ENCODE results near the gene KLHL24.

The KLHL24 gene

DNA sequence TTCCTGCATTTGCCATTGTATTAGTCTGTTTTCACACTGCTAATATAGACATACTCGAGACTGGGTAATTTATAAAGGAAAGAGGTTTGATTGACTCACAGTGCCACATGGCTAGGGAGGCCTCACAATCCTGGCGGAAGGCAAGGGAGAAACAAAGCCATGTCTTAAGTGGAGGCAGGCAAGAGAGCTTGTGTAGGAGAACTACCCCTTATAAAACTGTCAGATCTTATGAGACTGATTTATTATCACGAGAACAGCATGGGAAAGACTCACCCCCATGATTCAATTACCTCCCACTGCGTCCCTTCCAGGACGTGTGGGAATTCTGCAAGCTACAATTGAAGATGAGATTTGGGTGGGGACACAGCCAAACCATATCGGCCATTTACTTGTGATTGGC, 90.0 kb downstream of the KLHL24 start:
- H3K4me3 ChIP-seq (ENCODE audit: low read depth, low read length), result no peak overlapping the region
- TF ChIP-seq, protein P1, sequence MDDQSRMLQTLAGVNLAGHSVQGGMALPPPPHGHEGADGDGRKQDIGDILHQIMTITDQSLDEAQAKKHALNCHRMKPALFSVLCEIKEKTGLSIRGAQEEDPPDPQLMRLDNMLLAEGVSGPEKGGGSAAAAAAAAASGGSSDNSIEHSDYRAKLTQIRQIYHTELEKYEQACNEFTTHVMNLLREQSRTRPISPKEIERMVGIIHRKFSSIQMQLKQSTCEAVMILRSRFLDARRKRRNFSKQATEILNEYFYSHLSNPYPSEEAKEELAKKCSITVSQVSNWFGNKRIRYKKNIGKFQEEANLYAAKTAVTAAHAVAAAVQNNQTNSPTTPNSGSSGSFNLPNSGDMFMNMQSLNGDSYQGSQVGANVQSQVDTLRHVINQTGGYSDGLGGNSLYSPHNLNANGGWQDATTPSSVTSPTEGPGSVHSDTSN (CRISPR knock-in tag; IDR thresholded peaks at IDR 0.05), result no peak
- TF ChIP-seq ZFHX2 (tag by site-specific recombination; conservative IDR thresholded peaks at IDR 0.05) (peak; percentile 62), ZNF548 (tag by site-specific recombination; IDR thresholded peaks at IDR 0.05) (no peak), EGR2 (tag by site-specific recombination; IDR thresholded peaks at IDR 0.05; ENCODE audit: low read depth) (peak; percentile 55)
- POLR2A ChIA-PET, result no interaction called here
- CTCF ChIA-PET, result interaction anchor here (0.9 kb wide), 1 partner anchor 256 kb away, joined by 6 read pairs; no protein-coding TSS in a partner anchor
- no peak overlapping the region for H3K27ac ChIP-seq (ENCODE audit: extremely low read depth, low read depth, low read length)
- H3K9me3 ChIP-seq (ENCODE audit: control insufficient read depth, insufficient read depth, low read depth, low read length), result no peaks in the 10 kb centered on the region
- H3K36me3 ChIP-seq (ENCODE audit: control insufficient read depth in 2 of 2, insufficient read depth in 1 of 2, low read length in 2 of 2), result peaks cover 50 to 91% of the 10 kb centered on the region in 2 experiments
- H3K4me1 ChIP-seq (ENCODE audit: control insufficient read depth, insufficient read depth, low read length), result no peaks in the 10 kb centered on the region

DNA sequence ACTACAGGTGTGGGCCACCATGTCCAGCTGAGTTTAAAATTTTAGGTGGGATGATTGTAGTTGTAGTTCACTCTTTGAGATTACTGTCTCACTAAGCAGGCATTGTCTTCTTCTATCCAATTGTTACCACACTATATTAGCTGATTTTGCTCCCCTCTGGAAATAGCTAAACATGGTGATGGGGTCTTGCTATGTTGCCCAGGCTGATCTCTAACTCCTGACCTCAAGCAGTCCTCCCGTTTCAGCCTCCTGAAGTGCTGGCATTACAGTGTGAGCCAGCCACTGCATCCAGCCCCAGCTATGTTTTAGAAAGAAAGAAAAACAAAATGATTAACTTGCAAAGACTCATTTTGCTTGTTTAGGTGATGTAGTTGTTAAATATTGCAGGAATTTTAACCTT, 92.8 kb downstream of the KLHL24 start:
- Histone ChIP-seq H3K4me3 (ENCODE audit: low read depth, low read length) (no peak overlapping the region), H3K36me3 (ENCODE audit: control insufficient read depth in 2 of 2, insufficient read depth in 1 of 2, low read length in 2 of 2) (peaks cover 40 to 88% of the 10 kb centered on the region in 2 experiments), H3K9me3 (ENCODE audit: control insufficient read depth, insufficient read depth, low read depth, low read length) (no peaks in the 10 kb centered on the region), H3K4me1 (ENCODE audit: control insufficient read depth, insufficient read depth, low read length) (no peaks in the 10 kb centered on the region), H3K27ac (ENCODE audit: extremely low read depth, low read depth, low read length) (no peak overlapping the region)
- TF ChIP-seq ZNF121 (tag by site-specific recombination; IDR thresholded peaks at IDR 0.05), result peak; percentile 52; the same call in 1 of the 2 replicates
- TF ChIP-seq, protein P2, sequence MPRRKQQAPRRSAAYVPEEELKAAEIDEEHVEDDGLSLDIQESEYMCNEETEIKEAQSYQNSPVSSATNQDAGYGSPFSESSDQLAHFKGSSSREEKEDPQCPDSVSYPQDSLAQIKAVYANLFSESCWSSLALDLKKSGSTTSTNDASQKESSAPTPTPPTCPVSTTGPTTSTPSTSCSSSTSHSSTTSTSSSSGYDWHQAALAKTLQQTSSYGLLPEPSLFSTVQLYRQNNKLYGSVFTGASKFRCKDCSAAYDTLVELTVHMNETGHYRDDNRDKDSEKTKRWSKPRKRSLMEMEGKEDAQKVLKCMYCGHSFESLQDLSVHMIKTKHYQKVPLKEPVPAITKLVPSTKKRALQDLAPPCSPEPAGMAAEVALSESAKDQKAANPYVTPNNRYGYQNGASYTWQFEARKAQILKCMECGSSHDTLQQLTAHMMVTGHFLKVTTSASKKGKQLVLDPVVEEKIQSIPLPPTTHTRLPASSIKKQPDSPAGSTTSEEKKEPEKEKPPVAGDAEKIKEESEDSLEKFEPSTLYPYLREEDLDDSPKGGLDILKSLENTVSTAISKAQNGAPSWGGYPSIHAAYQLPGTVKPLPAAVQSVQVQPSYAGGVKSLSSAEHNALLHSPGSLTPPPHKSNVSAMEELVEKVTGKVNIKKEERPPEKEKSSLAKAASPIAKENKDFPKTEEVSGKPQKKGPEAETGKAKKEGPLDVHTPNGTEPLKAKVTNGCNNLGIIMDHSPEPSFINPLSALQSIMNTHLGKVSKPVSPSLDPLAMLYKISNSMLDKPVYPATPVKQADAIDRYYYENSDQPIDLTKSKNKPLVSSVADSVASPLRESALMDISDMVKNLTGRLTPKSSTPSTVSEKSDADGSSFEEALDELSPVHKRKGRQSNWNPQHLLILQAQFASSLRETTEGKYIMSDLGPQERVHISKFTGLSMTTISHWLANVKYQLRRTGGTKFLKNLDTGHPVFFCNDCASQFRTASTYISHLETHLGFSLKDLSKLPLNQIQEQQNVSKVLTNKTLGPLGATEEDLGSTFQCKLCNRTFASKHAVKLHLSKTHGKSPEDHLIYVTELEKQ (tag by site-specific recombination; IDR thresholded peaks at IDR 0.05; ENCODE audit: borderline replicate concordance), result no peak
- CTCF ChIA-PET, result interaction anchor here (0.6 kb wide), 2 partner anchors 25 to 1734 kb away, joined by 3 read pairs; no protein-coding TSS in a partner anchor
- POLR2A ChIA-PET, result no interaction called here

DNA sequence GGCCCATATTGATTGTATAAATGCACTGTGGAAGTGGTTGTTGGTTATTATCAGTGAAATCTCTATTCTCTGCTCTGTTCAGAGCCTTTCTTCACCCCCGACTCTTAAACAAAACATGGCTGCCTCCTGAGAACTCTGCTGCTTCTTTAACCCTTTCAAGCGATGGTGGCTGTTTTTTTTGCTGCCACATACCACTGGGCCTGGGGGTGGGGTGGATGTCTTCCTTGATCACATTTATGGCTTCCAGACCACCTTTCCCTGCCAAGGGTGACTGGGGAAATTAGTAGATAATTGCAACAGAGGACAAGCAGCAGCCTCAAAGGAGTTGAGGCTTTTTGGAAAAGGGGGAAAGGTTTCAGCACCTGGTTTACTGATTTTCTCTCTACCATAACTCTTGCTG, 94.9 kb downstream of the KLHL24 start:
- CTCF ChIA-PET, result interaction anchor here (0.6 kb wide), 1 partner anchor 171 kb away, joined by 3 read pairs; no protein-coding TSS in a partner anchor
- no peak for TF ChIP-seq HOXC10 (CRISPR knock-in tag; IDR thresholded peaks at IDR 0.05)
- no peak for TF ChIP-seq ZNF24 (tag by site-specific recombination; IDR thresholded peaks at IDR 0.05)
- TF ChIP-seq, protein P3, sequence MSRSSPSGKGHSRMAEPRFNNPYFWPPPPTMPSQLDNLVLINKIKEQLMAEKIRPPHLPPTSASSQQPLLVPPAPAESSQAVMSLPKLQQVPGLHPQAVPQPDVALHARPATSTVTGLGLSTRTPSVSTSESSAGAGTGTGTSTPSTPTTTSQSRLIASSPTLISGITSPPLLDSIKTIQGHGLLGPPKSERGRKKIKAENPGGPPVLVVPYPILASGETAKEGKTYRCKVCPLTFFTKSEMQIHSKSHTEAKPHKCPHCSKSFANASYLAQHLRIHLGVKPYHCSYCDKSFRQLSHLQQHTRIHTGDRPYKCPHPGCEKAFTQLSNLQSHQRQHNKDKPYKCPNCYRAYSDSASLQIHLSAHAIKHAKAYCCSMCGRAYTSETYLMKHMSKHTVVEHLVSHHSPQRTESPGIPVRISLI (tag by site-specific recombination; IDR thresholded peaks at IDR 0.05), result no peak
- no peak for TF ChIP-seq ZNF274 (IDR thresholded peaks at IDR 0.05; ENCODE audit: low read length)
- no peak for TF ChIP-seq ZNF274 (tag by site-specific recombination; IDR thresholded peaks at IDR 0.05; ENCODE audit: borderline replicate concordance)
- no peak for TF ChIP-seq ZNF600 (tag by site-specific recombination; IDR thresholded peaks at IDR 0.05)
- TF ChIP-seq, protein P4, sequence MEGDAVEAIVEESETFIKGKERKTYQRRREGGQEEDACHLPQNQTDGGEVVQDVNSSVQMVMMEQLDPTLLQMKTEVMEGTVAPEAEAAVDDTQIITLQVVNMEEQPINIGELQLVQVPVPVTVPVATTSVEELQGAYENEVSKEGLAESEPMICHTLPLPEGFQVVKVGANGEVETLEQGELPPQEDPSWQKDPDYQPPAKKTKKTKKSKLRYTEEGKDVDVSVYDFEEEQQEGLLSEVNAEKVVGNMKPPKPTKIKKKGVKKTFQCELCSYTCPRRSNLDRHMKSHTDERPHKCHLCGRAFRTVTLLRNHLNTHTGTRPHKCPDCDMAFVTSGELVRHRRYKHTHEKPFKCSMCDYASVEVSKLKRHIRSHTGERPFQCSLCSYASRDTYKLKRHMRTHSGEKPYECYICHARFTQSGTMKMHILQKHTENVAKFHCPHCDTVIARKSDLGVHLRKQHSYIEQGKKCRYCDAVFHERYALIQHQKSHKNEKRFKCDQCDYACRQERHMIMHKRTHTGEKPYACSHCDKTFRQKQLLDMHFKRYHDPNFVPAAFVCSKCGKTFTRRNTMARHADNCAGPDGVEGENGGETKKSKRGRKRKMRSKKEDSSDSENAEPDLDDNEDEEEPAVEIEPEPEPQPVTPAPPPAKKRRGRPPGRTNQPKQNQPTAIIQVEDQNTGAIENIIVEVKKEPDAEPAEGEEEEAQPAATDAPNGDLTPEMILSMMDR (tag by site-specific recombination; IDR thresholded peaks at IDR 0.05), result no peak
- TF ChIP-seq ZNF266 (tag by site-specific recombination; IDR thresholded peaks at IDR 0.05; ENCODE audit: low read depth), result no peak
- TF ChIP-seq, protein P5, sequence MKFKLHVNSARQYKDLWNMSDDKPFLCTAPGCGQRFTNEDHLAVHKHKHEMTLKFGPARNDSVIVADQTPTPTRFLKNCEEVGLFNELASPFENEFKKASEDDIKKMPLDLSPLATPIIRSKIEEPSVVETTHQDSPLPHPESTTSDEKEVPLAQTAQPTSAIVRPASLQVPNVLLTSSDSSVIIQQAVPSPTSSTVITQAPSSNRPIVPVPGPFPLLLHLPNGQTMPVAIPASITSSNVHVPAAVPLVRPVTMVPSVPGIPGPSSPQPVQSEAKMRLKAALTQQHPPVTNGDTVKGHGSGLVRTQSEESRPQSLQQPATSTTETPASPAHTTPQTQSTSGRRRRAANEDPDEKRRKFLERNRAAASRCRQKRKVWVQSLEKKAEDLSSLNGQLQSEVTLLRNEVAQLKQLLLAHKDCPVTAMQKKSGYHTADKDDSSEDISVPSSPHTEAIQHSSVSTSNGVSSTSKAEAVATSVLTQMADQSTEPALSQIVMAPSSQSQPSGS (tag by site-specific recombination; IDR thresholded peaks at IDR 0.05; ENCODE audit: low read depth), result no peak
- TF ChIP-seq SP7 (tag by site-specific recombination; IDR thresholded peaks at IDR 0.05), result no peak
- Histone ChIP-seq H3K27ac (ENCODE audit: extremely low read depth, low read depth, low read length) (no peak overlapping the region), H3K4me1 (ENCODE audit: control insufficient read depth, insufficient read depth, low read length) (no peaks in the 10 kb centered on the region), H3K9me3 (ENCODE audit: control insufficient read depth, insufficient read depth, low read depth, low read length) (no peaks in the 10 kb centered on the region), H3K36me3 (ENCODE audit: control insufficient read depth in 2 of 2, insufficient read depth in 1 of 2, low read length in 2 of 2) (peaks cover 33 to 89% of the 10 kb centered on the region in 2 experiments), H3K4me3 (ENCODE audit: low read depth, low read length) (no peak overlapping the region)
- POLR2A ChIA-PET, result no interaction called here

Measured in HEK293 (cell line).